Gastrocnemius medialis (tissue), 4 donors: ENCODE results near the gene TAS2R13.

Source experiments
- POLR2A ChIP-seq, 2 donors: fragments of 450-650 bp; IDR thresholded peaks; one replicate each; pipeline ENCODE4 v1.6.1; 2017; ENCODE audit warnings: antibody characterized with exemption in 2 of 2, mild to moderate bottlenecking in 2 of 2, moderate library complexity in 2 of 2
- TF ChIP-seq, protein P1 (sequence below), 5 experiments: fragments of 450-650 bp in 3 of 5; fragments of 200-600 bp in 2 of 5; sonication (generic) in 2 of 5; IDR thresholded peaks in 4 of 5; conservative IDR thresholded peaks in 1 of 5; 1 replicate in 4 of 5; 2 replicates in 1 of 5; pipeline ENCODE4 v1.5.1; 2016 to 2019; ENCODE audit warnings: antibody characterized with exemption in 5 of 5, mild to moderate bottlenecking in 3 of 5, moderate library complexity in 3 of 5

DNA sequence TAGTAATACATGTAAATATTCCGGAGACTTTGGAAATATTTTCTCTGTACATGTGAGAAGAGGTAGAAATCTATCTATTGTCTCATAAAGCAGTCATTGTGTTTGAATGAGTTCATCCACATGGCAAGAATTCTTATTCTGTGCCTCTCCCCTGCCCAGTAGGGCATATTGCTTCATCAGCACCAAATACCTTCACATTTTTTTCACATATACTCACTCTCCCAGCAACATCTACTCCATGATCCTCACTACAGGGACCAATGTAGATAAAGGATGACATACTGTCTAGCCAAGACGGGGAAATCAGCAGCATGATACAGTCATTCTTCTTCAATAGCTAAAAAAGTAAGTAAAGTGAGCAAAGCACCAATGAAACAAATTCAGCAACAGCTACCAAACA lies 31.0 kb upstream of the TAS2R13 start:
- TF ChIP-seq, protein P1, sequence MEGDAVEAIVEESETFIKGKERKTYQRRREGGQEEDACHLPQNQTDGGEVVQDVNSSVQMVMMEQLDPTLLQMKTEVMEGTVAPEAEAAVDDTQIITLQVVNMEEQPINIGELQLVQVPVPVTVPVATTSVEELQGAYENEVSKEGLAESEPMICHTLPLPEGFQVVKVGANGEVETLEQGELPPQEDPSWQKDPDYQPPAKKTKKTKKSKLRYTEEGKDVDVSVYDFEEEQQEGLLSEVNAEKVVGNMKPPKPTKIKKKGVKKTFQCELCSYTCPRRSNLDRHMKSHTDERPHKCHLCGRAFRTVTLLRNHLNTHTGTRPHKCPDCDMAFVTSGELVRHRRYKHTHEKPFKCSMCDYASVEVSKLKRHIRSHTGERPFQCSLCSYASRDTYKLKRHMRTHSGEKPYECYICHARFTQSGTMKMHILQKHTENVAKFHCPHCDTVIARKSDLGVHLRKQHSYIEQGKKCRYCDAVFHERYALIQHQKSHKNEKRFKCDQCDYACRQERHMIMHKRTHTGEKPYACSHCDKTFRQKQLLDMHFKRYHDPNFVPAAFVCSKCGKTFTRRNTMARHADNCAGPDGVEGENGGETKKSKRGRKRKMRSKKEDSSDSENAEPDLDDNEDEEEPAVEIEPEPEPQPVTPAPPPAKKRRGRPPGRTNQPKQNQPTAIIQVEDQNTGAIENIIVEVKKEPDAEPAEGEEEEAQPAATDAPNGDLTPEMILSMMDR (IDR thresholded peaks at IDR 0.05 in 4 of 5, conservative IDR thresholded peaks at IDR 0.05 in 1 of 5): no peak
- no peak for TF ChIP-seq POLR2A (IDR thresholded peaks at IDR 0.05)
